ENCODE measurements around the gene MAPRE3.

DNA sequence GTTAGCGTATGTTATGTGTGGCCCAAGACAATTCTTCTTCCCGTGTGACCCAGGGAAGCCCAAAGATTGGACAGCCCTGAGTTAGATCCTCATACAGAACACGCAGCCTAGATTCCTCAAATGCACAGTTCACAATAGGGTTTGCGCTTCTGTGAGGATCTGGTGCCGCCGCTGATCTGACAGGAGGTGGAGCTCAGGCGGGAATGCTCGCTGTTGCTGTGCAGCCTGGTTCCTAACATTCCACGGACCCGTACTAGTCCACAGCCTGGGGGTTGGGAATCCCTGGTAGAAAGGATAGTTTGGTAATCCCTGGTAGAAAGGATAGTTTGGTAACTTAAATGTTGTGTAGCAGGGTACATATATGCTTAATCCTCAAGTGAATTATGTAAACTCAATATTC, 27.0 kb downstream of the MAPRE3 start:
- no peak for TF ChIP-seq POLR2A (IDR thresholded peaks at IDR 0.05)
- TF ChIP-seq CTCF (IDR thresholded peaks at IDR 0.05), result no peak

Data from Peyer's patch (tissue), 4 donors.